ENCODE measurements around the gene RAB31.

GRCh38 chr18:9762526-9762925, 54.4 kb downstream of the RAB31 start:
- TF ChIP-seq CTCF (optimal IDR thresholded peaks at IDR 0.05 in 1 of 3, IDR thresholded peaks at IDR 0.05 in 1 of 3, conservative IDR thresholded peaks at IDR 0.05 in 1 of 3; ENCODE audit: extremely low read depth in 1 of 3, insufficient read depth in 2 of 3, low read length in 3 of 3) (no peak), EZH2 (IDR thresholded peaks at IDR 0.05; ENCODE audit: low read length) (no peak)

Measured in keratinocyte (primary cell).